Breast epithelium (tissue), 4 donors: ENCODE results near the gene RHOH. TPM values are rescaled to one million over a fixed set of nuclear protein-coding genes. Genes with fewer than 3 reads are reported as not detected.

Experiments
- DNase-seq, 2 donors: peaks; one replicate each; pipeline ENCODE4 v3.0.0-alpha.2; 2019; ENCODE audit warnings: low spot score in 2 of 2
- H3K27ac ChIP-seq, 2 donors: fragments of 200-600 bp; sonication (generic) in 1 of 2; one replicate each; pipeline ENCODE4 v1.5.1; 2016 to 2019; ENCODE audit warnings: mild to moderate bottlenecking in 1 of 2
- H3K27me3 ChIP-seq, 2 donors: fragments of 200-600 bp; sonication (generic) in 1 of 2; one replicate each; pipeline versions ENCODE4 v1.5.1 to v1.6.0; 2017 to 2019; ENCODE audit warnings: control low read depth in 1 of 2, mild to moderate bottlenecking in 1 of 2
- H3K36me3 ChIP-seq: fragments of 200-600 bp; one replicate; pipeline ENCODE4 v1.5.1; 2019
- H3K4me1 ChIP-seq, 2 donors: fragments of 200-600 bp; sonication (generic); one replicate each; pipeline ENCODE4 v1.5.1; 2016 to 2019; ENCODE audit warnings: control low read depth in 1 of 2
- H3K4me3 ChIP-seq, 3 donors: fragments of 200-600 bp; sonication (generic); 1 replicate in 2 of 3; 2 replicates in 1 of 3; pipeline ENCODE4 v1.5.1; 2016 to 2019; ENCODE audit warnings: mild to moderate bottlenecking in 3 of 3, moderate library complexity in 2 of 3
- H3K9me3 ChIP-seq, 2 donors: fragments of 200-600 bp; sonication (generic) in 1 of 2; one replicate each; pipeline ENCODE4 v1.5.1; 2016 to 2019; ENCODE audit warnings: control low read depth in 1 of 2
- CTCF ChIP-seq, 3 donors: fragments of 450-650 bp; IDR thresholded peaks; one replicate each; pipeline ENCODE4 v1.5.1; 2016 to 2017; ENCODE audit warnings: antibody characterized with exemption in 3 of 3, mild to moderate bottlenecking in 3 of 3, moderate library complexity in 3 of 3
- POLR2AphosphoS5 ChIP-seq, 3 donors: sonication (generic); formaldehyde crosslinking; IDR thresholded peaks; one replicate each; pipeline ENCODE4 v1.6.1; 2017; ENCODE audit warnings: antibody characterized with exemption in 3 of 3
- intact Hi-C: fragments of 100-400 bp; cut with DNase I; formaldehyde crosslinking; loops from one replicate; pipeline ENCODE4 v1.15.1; 2023; ENCODE audit warnings: low total_unique reads
- total RNA-seq, 3 donors: library from RNA; depleted of rRNA; stranded (reverse); fragments of >200 nt; gene quantifications; one replicate each; pipeline ENCODE4 v1.1.0, GENCODE V29; 2016

RHOH gene
- total RNA-seq, 3 donors from 2014 or later, result 5.0 to 16.4 (median 9.7) TPM

GRCh38 chr4:40295572-40295971 lies 98.7 kb downstream of the RHOH start:
- DNase-seq, result no peak
- Histone ChIP-seq H3K36me3 (no peaks in the 10 kb centered on the region), H3K27ac (no peak overlapping the region), H3K9me3 (no peaks in the 10 kb centered on the region), H3K4me1 (no peaks in the 10 kb centered on the region), H3K4me3 (no peak overlapping the region), H3K27me3 (no peaks in the 10 kb centered on the region)
- no peak for TF ChIP-seq POLR2AphosphoS5 (IDR thresholded peaks at IDR 0.05)
- no peak for TF ChIP-seq CTCF (IDR thresholded peaks at IDR 0.05)
- intact Hi-C loops, result no loop called here

Other genes with a start within 250 kb of the RHOH start
- gene PDS5A, start 219.1 kb upstream of the RHOH start, total RNA-seq, result 100 to 1,000 TPM in 1 of 3 donors, 10 to 100 TPM in 2; 69.9 to 106 (median 82.9) TPM
- gene N4BP2, start 140.2 kb upstream of the RHOH start, total RNA-seq, result 10 to 100 TPM in 2 of 3 donors, 1 to 10 TPM in 1; 7.2 to 26.8 (median 12.1) TPM
- not detected for gene CHRNA9, start 138.3 kb downstream of the RHOH start, total RNA-seq